Measurements from ENCODE around the gene CXorf65.
A peak's percentile ranks its signal among the peaks of the same experiment; 100 is the strongest.

CXorf65 gene

GRCh38 chrX:71106427-71106826 lies at the start of gene CXorf65:
CXorf65 (minus strand) TSS chrX:71106740; CDS start chrX:71106556, 184 bp downstream.
- DNase-seq: no peak

GRCh38 chrX:71154641-71155040 lies 48.1 kb upstream of the CXorf65 start:
- no peak for DNase-seq

- no peak for DNase-seq
Observed at GRCh38 chrX:71154196-71154595, 47.7 kb upstream of the CXorf65 start.

GRCh38 chrX:71151366-71151765 lies 44.8 kb upstream of the CXorf65 start:
- DNase-seq: no peak

GRCh38 chrX:71148278-71148663 lies 41.7 kb upstream of the CXorf65 start:
- DNase-seq: no peak

- DNase-seq: no peak
Observed at GRCh38 chrX:71147496-71148277, 41.1 kb upstream of the CXorf65 start.

- no peak for DNase-seq
Observed at GRCh38 chrX:71144651-71145050, 38.1 kb upstream of the CXorf65 start, which contains the start of gene NLGN3. NLGN3 (plus strand) TSS chrX:71144841; CDS start chrX:71147750, 2,909 bp downstream.

- no peak for DNase-seq
Observed at GRCh38 chrX:71143508-71143907, 37.0 kb upstream of the CXorf65 start.

- no peak for DNase-seq
Observed at GRCh38 chrX:71140440-71140839, 33.9 kb upstream of the CXorf65 start.

GRCh38 chrX:71131510-71131909 lies 25.0 kb upstream of the CXorf65 start:
- no peak for DNase-seq

- no peak for DNase-seq
Observed at GRCh38 chrX:71128915-71129765, 22.6 kb upstream of the CXorf65 start.

GRCh38 chrX:71128166-71128833 lies 21.8 kb upstream of the CXorf65 start:
- DNase-seq: no peak

- no peak for DNase-seq
Observed at GRCh38 chrX:71118985-71119535, 12.5 kb upstream of the CXorf65 start.

GRCh38 chrX:71118032-71118984 lies 11.8 kb upstream of the CXorf65 start, which contains the start of gene MED12:
MED12 (plus strand) TSS chrX:71118596; CDS start chrX:71118755, 159 bp downstream.
- peak; percentile 10 to 49 for DNase-seq

GRCh38 chrX:71117358-71117757 lies 10.8 kb upstream of the CXorf65 start:
- DNase-seq: no peak

GRCh38 chrX:71111921-71112431 lies 5.4 kb upstream of the CXorf65 start:
- DNase-seq: no peak

GRCh38 chrX:71111141-71111843 lies 4.8 kb upstream of the CXorf65 start, which contains the start of gene IL2RG:
IL2RG (minus strand) TSS chrX:71111577; CDS start chrX:71111539, 38 bp downstream.
- no peak for DNase-seq

GRCh38 chrX:71109051-71109450 lies 2.5 kb upstream of the CXorf65 start:
- no peak for DNase-seq

GRCh38 chrX:71107762-71108360 lies 1.3 kb upstream of the CXorf65 start:
- no peak for DNase-seq

GRCh38 chrX:71107245-71107644 lies 705 bp upstream of the CXorf65 start:
- DNase-seq: no peak
